Liver (tissue), 9 donors: Measurements from ENCODE around the gene PLEKHA6. TPM values are rescaled to one million over a fixed set of nuclear protein-coding genes. Genes with fewer than 3 reads are reported as not detected.
A peak's percentile ranks its signal among the peaks of the same experiment; 100 is the strongest.

ENCODE experiments used
- DNase-seq: peaks from one replicate; pipeline ENCODE4 v3.0.0-alpha.2; 2017; ENCODE audit warnings: low spot score
- H3K27ac ChIP-seq, 2 donors: one replicate each; pipeline ENCODE4 v1.7.0; 2013; ENCODE audit warnings: inconsistent platforms in 2 of 2, low read length in 2 of 2, control low read depth in 1 of 2, low read depth in 1 of 2, mild to moderate bottlenecking in 1 of 2
- H3K27me3 ChIP-seq, 4 donors: one replicate each; pipeline versions ENCODE4 v1.6.1 to v1.7.0; 2013; ENCODE audit warnings: low read length in 3 of 4, inconsistent platforms in 1 of 4, mild to moderate bottlenecking in 1 of 4, moderate library complexity in 1 of 4; ENCODE audit not compliant: control insufficient read depth in 4 of 4, insufficient read depth in 4 of 4
- H3K36me3 ChIP-seq, 4 donors: one replicate each; pipeline versions ENCODE4 v1.6.1 to v1.7.0; 2013; ENCODE audit warnings: low read length in 3 of 4, mild to moderate bottlenecking in 3 of 4, low read depth in 1 of 4, moderate library complexity in 1 of 4; ENCODE audit not compliant: control insufficient read depth in 4 of 4, insufficient read depth in 3 of 4
- H3K4me1 ChIP-seq, 4 donors: one replicate each; pipeline versions ENCODE4 v1.6.1 to v1.7.0; 2013; ENCODE audit warnings: low read length in 3 of 4, mild to moderate bottlenecking in 3 of 4, moderate library complexity in 1 of 4; ENCODE audit not compliant: control insufficient read depth in 4 of 4, insufficient read depth in 4 of 4
- H3K4me3 ChIP-seq, 3 donors: one replicate each; pipeline versions ENCODE4 v1.6.1 to v1.7.0; 2013; ENCODE audit warnings: low read length in 3 of 3, control low read depth in 1 of 3, low read depth in 1 of 3, mild to moderate bottlenecking in 1 of 3
- H3K9ac ChIP-seq, 2 donors: one replicate each; pipeline ENCODE4 v1.7.0; 2013; ENCODE audit warnings: low read length in 2 of 2, mild to moderate bottlenecking in 2 of 2, moderate library complexity in 2 of 2, control low read depth in 1 of 2, low read depth in 1 of 2
- H3K9me3 ChIP-seq, 4 donors: one replicate each; pipeline versions ENCODE4 v1.6.1 to v1.7.0; 2013; ENCODE audit warnings: low read length in 3 of 4; ENCODE audit not compliant: control insufficient read depth in 4 of 4
- ATF3 ChIP-seq: IDR thresholded peaks from 2 replicates; pipeline ENCODE4 v1.6.1; 2016; ENCODE audit warnings: antibody characterized with exemption
- CTCF ChIP-seq: fragments of 150-350 bp; IDR thresholded peaks from 2 replicates; pipeline ENCODE4 v1.5.1; 2017; ENCODE audit warnings: improper control_type of control experiment, low read depth, low read length; ENCODE audit not compliant: missing input control
- EGR1 ChIP-seq, 2 donors: IDR thresholded peaks; 2 replicates each; pipeline ENCODE4 v1.6.1; 2016 to 2018; ENCODE audit warnings: antibody characterized with exemption in 2 of 2, low read depth in 2 of 2
- FOXA1 ChIP-seq: IDR thresholded peaks from 2 replicates; pipeline ENCODE4 v1.6.1; 2016; ENCODE audit warnings: antibody characterized with exemption
- FOXA2 ChIP-seq: IDR thresholded peaks from 2 replicates; pipeline ENCODE4 v1.6.1; 2016; ENCODE audit warnings: antibody characterized with exemption
- GABPA ChIP-seq, 2 donors: IDR thresholded peaks in 1 of 2; conservative IDR thresholded peaks in 1 of 2; 2 replicates each; pipeline ENCODE4 v1.6.1; 2016; ENCODE audit warnings: antibody characterized with exemption in 2 of 2, mild to moderate bottlenecking in 1 of 2, moderate library complexity in 1 of 2
- HNF4A ChIP-seq, 2 donors: conservative IDR thresholded peaks; 2 replicates each; pipeline ENCODE4 v1.6.1; 2016; ENCODE audit warnings: antibody characterized with exemption in 2 of 2, mild to moderate bottlenecking in 2 of 2
- HNF4G ChIP-seq: IDR thresholded peaks from 2 replicates; pipeline ENCODE4 v1.6.1; 2016; ENCODE audit warnings: antibody characterized with exemption
- JUND ChIP-seq, 2 donors: IDR thresholded peaks; 2 replicates each; pipeline ENCODE4 v1.6.1; 2016; ENCODE audit warnings: antibody characterized with exemption in 2 of 2
- MAX ChIP-seq: IDR thresholded peaks from 2 replicates; pipeline ENCODE4 v1.6.1; 2016; ENCODE audit warnings: antibody characterized with exemption
- NR2F2 ChIP-seq: IDR thresholded peaks from 2 replicates; pipeline ENCODE4 v1.6.1; 2016; ENCODE audit warnings: antibody characterized with exemption
- RAD21 ChIP-seq, 2 donors: IDR thresholded peaks; 2 replicates each; pipeline ENCODE4 v1.6.1; 2016; ENCODE audit warnings: antibody characterized with exemption in 2 of 2, mild to moderate bottlenecking in 2 of 2
- REST ChIP-seq: IDR thresholded peaks from 2 replicates; pipeline ENCODE4 v1.6.1; 2016; ENCODE audit warnings: antibody characterized with exemption, mild to moderate bottlenecking
- RXRA ChIP-seq, 2 donors: IDR thresholded peaks; 2 replicates each; pipeline ENCODE4 v1.6.1; 2017 to 2018; ENCODE audit warnings: antibody characterized with exemption in 2 of 2, mild to moderate bottlenecking in 1 of 2
- SP1 ChIP-seq: IDR thresholded peaks from 2 replicates; pipeline ENCODE4 v1.6.1; 2018; ENCODE audit warnings: antibody characterized with exemption, mild to moderate bottlenecking
- TAF1 ChIP-seq: conservative IDR thresholded peaks from 2 replicates; pipeline ENCODE4 v1.6.1; 2016; ENCODE audit warnings: antibody characterized with exemption, mild to moderate bottlenecking
- YY1 ChIP-seq: IDR thresholded peaks from 2 replicates; pipeline ENCODE4 v1.6.1; 2016; ENCODE audit warnings: antibody characterized with exemption, mild to moderate bottlenecking
- ZBTB33 ChIP-seq: IDR thresholded peaks from 2 replicates; pipeline ENCODE4 v1.6.1; 2016; ENCODE audit warnings: antibody characterized with exemption
- WGBS: extraction: QIAGEN DNeasy Blood & Tissue Kit; methylation state at CpG from one replicate; pipeline ENCODE4 v1.1.7; 2013; 5-methylcytosine and 5-hydroxymethylcytosine counted together
- polyA plus RNA-seq, 2 donors: library from polyadenylated mRNA; stranded (reverse) in 1 of 2; unstranded in 1 of 2; fragments of 200-250 nt in 1 of 2; fragments of >200 nt in 1 of 2; fragmentation: Nextera tagmentation in 1 of 2; extraction: Ambion mirVana in 1 of 2; gene quantifications; one replicate each; pipeline versions ENCODE4 v1.2.1 to v1.2.3, GENCODE V29; 2013 to 2015
- total RNA-seq, 2 donors: library from RNA; depleted of rRNA; stranded (reverse); fragments of >200 nt; gene quantifications; one replicate each; pipeline ENCODE4 v1.2.3, GENCODE V29; 2014
- donor health status: healthy.
- donor health status: healthy.
- donor health status: healthy.
- donor health status: healthy.
- donor health status: healthy.

The PLEKHA6 gene
- total and polyA plus RNA-seq, 4 donors, result 5.3 to 12.8 (median 7.6) TPM

- Histone ChIP-seq H3K36me3 (peaks cover 0 to 5% (median 3%) of the 10 kb centered on the region in 4 donors), H3K4me3 (no peak overlapping the region), H3K27me3 (no peaks in the 10 kb centered on the region), H3K9ac (no peak overlapping the region), H3K9me3 (no peaks in the 10 kb centered on the region), H3K27ac (peak overlapping the region; percentile 73 to 95), H3K4me1 (peaks cover 11 to 73% (median 62%) of the 10 kb centered on the region in 4 donors)
- no peak for DNase-seq
- 93% methylated on average over 24 of the region's 24 CpGs for WGBS
- TF ChIP-seq JUND (IDR thresholded peaks at IDR 0.05) (no peak), MAX (no peak), HNF4G (no peak), NR2F2 (no peak), SP1 (no peak), ZBTB33 (no peak), REST (no peak), HNF4A (conservative IDR thresholded peaks at IDR 0.05) (no peak), YY1 (no peak), FOXA1 (no peak), FOXA2 (no peak), RXRA (IDR thresholded peaks at IDR 0.05) (no peak), RAD21 (IDR thresholded peaks at IDR 0.05) (no peak), TAF1 (no peak), EGR1 (IDR thresholded peaks at IDR 0.05; ENCODE audit: low read depth in 2 of 2) (no peak), ATF3 (no peak), CTCF (no peak), GABPA (IDR thresholded peaks at IDR 0.05 in 1 of 2, conservative IDR thresholded peaks at IDR 0.05 in 1 of 2) (no peak)
Measured at GRCh38 chr1:204257446-204257845, 102.3 kb downstream of the PLEKHA6 start.
